PC-9 (cell line): ENCODE results near the gene SACM1L.

ENCODE experiments used
- CTCF ChIP-seq: fragments of 200-600 bp; sonication (generic); conservative IDR thresholded peaks from 2 replicates; pipeline ENCODE4 v1.6.1; 2017; ENCODE audit warnings: mixed run types, antibody characterized with exemption, mild to moderate bottlenecking, moderate library complexity
- EZH2 ChIP-seq: fragments of 200-600 bp; sonication (generic); IDR thresholded peaks from 2 replicates; pipeline ENCODE4 v1.8.0; 2017; ENCODE audit warnings: antibody characterized with exemption, low read depth

GRCh38 chr3:45776301-45776595 is 87.1 kb downstream of the SACM1L start:
- TF ChIP-seq CTCF (no peak), EZH2 (no peak)
